HG03045 (cell line): Measurements from ENCODE around the gene CAMK2N1.
A peak's percentile ranks its signal among the peaks of the same experiment; 100 is the strongest.
"Not testable (repeated sequence)": the region's sequence is repeated elsewhere in the genome, so short reads cannot be mapped to it uniquely, and the experiment has no call there.

Experiments
- ATAC-seq: cut with Tn5 transposase; IDR thresholded peaks from one replicate; pipeline ENCODE4 v1.9.1; 2021; ENCODE audit warnings: mild to moderate bottlenecking, moderate library complexity; ENCODE audit not compliant: unreplicated experiment

Gene CAMK2N1

GRCh38 chr1:20485527-20486456 lies at the start of gene CAMK2N1:
Gene CAMK2N1, minus strand, starts transcription at chr1:20486210. Its CDS starts 831 bp downstream, at chr1:20485379.
- no peak for ATAC-seq

GRCh38 chr1:20534659-20535417 lies 48.8 kb upstream of the CAMK2N1 start:
- no peak for ATAC-seq

- no peak for ATAC-seq
Observed at GRCh38 chr1:20533635-20534034, 47.6 kb upstream of the CAMK2N1 start.

GRCh38 chr1:20530901-20531300 lies 44.9 kb upstream of the CAMK2N1 start:
- ATAC-seq, result no peak

GRCh38 chr1:20530306-20530705 lies 44.3 kb upstream of the CAMK2N1 start:
- no peak for ATAC-seq

GRCh38 chr1:20528221-20528620 lies 42.2 kb upstream of the CAMK2N1 start:
- no peak for ATAC-seq

- no peak for ATAC-seq
Observed at GRCh38 chr1:20526267-20526666, 40.3 kb upstream of the CAMK2N1 start.

GRCh38 chr1:20521960-20522861 lies 36.2 kb upstream of the CAMK2N1 start:
- no peak for ATAC-seq

GRCh38 chr1:20519609-20520262 lies 33.7 kb upstream of the CAMK2N1 start:
- not testable (repeated sequence) for ATAC-seq

GRCh38 chr1:20511518-20512428 lies 25.8 kb upstream of the CAMK2N1 start:
- no peak for ATAC-seq

GRCh38 chr1:20508411-20508771 lies 22.4 kb upstream of the CAMK2N1 start:
- ATAC-seq, result no peak

- ATAC-seq, result peak; percentile 90
Observed at GRCh38 chr1:20507564-20508410, 21.8 kb upstream of the CAMK2N1 start, which contains the start of gene MUL1. Gene MUL1, minus strand, starts transcription at chr1:20508151. Its CDS starts 127 bp downstream, at chr1:20508024.

GRCh38 chr1:20507248-20507563 lies 21.2 kb upstream of the CAMK2N1 start:
- no peak for ATAC-seq

GRCh38 chr1:20505488-20505887 lies 19.5 kb upstream of the CAMK2N1 start:
- ATAC-seq, result no peak

GRCh38 chr1:20500716-20501115 lies 14.7 kb upstream of the CAMK2N1 start:
- no peak for ATAC-seq

GRCh38 chr1:20499718-20500117 lies 13.7 kb upstream of the CAMK2N1 start:
- ATAC-seq, result no peak

GRCh38 chr1:20499105-20499504 lies 13.1 kb upstream of the CAMK2N1 start:
- ATAC-seq, result no peak

GRCh38 chr1:20498116-20498515 lies 12.1 kb upstream of the CAMK2N1 start:
- ATAC-seq, result no peak
